GM18909 (cell line): ENCODE data around the gene ZNF19.

ENCODE experiments used
- ATAC-seq: cut with Tn5 transposase; IDR thresholded peaks from one replicate; pipeline ENCODE4 v1.9.1; 2021; ENCODE audit warnings: mild to moderate bottlenecking; ENCODE audit not compliant: unreplicated experiment, poor library complexity

ZNF19 gene

DNA sequence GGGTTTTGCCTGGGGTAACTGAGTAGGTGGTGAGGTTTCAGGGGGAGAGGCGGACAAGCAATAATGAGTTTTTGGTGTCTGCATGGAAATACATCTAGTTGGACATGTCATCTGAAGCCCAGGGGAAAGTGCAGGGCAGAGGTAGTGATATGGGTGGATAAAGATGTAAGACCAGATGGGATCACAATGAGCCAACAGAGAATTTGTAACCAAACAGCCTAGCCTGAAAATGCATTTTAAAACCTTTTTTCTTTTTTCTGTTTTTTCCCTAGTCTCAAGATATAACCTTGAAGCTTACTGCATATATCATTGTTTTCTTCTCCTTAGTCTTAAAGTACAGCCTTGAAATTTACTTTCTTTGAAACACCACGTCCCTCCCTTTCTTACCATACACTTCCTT, 3.7 kb upstream of the ZNF19 start:
- no peak for ATAC-seq

DNA sequence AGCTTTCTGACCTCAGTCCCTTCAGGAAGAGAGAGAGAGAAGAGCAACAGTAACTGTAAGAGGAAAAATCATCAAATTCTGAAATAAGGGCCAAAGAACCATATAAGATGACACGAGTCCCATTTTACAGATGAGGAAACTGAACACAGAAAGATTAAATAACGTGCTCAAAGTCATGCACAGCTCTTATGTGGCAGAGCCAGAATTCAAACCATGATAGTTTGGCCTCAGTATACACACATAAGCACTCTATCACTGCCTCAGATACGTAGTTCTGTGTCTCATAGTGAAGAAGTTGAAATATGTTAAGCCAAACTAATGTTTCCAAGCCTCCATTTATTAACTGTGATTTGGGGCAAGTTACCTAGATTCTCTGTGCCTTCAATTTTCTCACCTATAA, 1.9 kb upstream of the ZNF19 start:
- ATAC-seq: no peak

DNA sequence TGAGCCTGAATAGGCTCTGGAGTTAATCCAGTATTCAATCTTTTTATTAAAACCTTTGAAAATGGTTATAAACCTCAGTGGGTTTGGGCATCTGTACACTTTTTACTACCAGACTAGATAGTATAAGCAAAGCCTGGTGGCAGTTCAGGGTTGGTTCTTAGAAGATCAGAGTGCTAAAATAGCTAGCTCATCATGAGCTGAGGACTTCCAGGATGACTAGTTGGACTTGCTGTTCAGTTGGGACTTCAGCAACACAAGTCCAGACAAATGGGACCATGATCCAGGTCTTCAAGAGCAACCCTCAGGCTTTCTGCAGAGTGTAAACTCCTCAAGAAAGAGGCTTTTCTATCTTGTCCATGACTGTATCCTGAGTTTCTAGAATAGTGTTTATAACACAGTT, 1.2 kb upstream of the ZNF19 start:
- ATAC-seq: no peak

DNA sequence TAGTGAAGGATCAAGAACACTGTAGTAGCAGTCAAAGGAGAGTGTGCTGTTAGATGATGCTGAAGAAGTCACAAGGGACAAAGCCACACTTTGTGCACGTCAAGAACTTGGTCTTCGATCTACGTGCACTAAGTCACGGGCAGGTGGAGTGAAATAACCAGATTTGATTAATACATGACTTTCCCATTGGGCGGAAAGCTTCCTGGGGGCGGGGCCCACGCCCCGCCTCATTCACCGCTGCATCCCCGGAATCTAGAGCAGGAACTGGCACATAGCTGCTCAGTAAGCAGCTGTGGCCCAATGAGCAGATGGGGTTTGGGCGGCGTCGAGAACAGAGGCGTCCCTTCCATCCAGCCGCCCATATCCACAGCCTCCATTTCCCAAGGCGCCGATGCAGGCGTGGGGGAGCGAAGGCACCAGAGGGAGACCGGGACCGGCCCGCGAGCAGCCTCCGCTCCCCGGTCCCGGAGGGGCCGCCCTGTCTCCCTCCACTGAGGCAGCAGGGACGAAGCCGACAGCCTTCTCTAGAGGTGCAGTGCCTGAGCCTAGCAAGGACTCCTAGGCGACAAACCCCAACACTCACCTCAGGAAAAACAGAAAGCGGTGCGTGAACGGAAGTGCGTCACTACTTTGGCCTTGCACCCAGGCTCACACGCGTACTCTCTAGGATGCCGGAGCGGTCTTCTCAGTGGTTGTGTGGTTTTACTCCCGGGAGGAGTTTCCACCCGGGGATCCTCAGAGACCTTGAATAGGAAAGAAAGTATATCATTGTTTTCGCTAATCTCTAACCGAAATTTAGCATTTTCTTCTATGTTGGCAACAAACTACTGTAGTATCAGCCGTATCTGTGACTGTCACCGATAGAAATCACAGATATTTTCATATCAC, 4.9 kb downstream of the ZNF19 start:
- ATAC-seq: peak; percentile 91

DNA sequence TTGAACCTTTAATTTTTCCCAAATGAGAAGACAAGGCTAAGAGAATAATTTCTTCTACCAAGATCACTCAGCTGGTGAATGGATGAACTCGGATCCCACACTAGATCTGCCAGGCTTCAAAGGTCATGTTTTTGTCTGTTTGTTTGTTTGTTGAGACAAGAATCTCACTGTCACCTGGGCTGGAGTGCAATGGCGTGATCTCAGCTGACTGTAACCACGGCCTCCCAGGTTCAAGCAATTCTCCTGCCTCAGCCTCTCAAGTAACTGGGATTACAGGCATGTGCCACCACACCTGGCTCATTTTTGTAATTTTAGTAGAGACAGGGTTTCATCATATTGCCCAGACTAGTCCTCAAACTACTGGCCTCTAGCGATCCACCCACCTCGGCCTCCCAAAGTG, 6.6 kb downstream of the ZNF19 start:
- no peak for ATAC-seq

DNA sequence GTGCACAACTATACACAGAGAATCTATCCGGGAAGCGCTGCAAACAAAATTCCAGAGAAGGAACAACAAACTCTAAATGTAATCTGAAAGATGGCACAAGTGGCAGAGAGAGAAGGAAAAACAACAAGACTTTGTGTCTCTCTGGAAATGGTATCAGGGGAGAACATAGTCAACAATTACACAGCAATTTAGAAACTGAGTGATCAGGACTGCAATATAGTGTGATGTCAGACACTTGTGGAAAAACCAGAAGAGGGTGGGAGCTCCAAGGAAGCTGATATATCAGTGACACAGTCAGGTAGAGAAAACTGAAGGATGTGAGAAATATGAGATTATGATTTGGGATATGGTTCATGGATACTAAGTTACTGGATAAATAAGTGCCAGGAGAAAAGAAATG, 8.2 kb downstream of the ZNF19 start:
- ATAC-seq: no peak

DNA sequence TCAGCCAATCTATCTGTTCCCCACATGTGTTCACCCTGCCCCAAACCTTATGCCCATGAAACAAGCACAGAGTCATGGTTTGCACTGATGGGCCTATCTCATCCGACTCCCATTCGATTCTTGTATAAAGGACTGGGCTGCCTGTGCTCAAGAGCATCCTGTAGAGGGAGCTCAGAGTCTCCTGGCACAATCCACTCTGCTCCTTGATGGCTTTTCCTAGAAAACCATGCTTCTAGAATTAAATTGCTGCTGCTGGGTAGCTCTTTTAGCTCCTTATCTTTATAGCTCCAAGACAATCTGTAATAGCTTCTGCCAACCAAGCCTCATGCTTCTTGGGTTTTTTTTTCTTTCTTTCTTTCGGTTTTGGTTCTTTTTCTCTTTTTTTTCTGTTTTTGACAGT, 9.7 kb downstream of the ZNF19 start:
- no peak for ATAC-seq

DNA sequence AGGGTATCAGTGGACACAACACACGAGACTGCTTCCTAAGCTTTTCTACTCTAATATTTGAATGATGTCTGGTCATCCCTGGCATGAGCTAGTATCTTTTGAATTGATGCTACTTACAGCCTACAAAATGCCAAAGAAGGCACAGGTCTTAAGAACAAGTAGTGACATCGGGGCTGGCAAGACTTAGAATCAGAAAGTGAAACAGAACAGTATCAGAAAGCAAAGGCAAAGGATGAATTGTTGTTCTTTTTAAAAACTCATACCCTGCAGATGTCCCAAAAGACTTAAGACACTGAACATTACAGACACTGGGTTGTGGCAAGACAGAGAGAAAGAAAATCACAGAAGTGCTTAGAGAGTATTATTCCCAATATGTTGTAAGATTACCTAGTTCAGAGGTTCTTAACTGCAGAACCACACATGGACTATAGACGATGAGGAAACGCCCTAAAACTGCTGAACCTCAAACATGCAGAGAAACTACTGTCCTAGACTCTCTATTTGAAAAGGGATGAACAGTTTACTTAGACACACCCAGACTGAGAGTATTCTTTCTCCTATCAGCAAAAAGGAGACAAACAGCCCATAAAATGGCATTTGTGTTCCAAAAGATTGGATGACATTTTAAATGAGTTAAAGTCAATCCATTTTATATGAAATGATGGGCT, 12.5 kb downstream of the ZNF19 start:
- ATAC-seq: no peak

DNA sequence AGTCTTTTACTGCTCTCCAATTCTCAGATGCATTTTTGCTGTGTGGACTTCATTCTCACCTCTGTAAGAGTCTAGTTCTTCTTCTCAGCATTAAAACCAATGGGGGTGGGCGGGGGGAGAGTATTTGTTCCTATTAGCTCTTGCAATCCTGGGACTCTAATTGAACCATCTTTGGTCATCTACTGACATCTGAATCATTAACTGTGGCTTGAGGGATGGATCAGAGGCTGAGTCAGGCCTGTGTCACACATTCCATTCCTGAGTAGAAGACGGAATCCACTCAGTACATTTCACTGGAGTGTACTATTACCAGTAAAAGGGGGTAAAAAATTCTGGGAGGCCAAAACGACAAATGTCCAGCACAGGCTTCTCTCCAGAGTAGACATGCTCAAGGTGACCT, 14.3 kb downstream of the ZNF19 start:
- no peak for ATAC-seq

DNA sequence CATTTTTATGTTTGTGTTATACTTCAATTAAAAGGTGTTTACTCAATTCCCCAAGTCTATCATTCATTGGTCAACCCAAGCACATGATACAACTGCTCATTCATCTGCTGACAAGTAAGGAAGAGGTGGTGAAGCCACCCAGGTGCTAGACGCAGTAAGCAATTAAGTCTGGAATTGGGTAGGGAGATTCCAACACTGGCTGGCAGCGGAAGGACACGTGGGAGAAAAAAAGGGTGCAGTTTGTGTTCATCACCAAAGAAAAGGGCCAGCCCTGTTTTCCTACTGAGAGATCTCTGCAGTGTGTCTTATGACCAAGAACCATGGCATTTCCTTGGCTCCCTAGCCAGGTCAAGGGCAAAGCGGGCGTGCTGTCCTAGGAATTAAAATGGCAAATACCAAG, 15.2 kb downstream of the ZNF19 start:
- no peak for ATAC-seq

DNA sequence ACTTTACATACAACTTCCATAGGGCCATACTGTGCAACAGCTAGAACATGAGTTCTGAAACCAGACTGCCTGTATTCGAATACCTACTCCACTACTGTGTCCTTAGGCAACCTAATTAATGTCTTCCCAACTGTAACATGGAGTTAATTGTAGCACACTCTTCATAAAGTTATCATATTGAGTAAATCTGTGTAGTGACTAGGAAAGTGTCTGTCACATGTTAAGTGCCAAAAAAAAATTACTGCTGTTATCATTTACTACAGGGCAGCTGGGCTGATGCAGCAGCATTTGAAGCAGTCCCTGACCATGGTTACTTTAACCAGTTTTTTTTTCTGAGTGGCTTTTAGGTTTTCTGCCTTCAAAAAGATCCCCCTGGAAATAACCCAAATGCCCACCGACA, 16.2 kb downstream of the ZNF19 start:
- ATAC-seq: no peak

DNA sequence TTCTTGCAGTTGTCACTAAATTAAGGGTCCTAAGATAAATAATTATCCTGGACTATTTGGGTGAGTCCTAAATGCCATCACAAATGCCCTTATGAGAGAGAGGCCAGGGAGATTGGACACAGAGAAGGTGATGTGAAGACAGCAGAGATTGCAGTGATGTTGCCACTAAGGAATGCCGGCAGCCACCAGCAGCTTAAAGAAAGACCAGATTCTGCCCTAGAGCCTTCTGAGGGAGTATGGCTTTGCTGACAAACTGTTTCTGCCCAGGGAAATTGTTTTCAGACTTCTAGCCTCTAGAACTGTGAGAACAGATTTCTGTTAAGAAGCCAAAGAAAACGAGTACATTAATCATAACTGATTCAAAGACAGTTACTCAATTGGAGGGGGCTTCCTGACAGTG, 17.1 kb downstream of the ZNF19 start:
- no peak for ATAC-seq

DNA sequence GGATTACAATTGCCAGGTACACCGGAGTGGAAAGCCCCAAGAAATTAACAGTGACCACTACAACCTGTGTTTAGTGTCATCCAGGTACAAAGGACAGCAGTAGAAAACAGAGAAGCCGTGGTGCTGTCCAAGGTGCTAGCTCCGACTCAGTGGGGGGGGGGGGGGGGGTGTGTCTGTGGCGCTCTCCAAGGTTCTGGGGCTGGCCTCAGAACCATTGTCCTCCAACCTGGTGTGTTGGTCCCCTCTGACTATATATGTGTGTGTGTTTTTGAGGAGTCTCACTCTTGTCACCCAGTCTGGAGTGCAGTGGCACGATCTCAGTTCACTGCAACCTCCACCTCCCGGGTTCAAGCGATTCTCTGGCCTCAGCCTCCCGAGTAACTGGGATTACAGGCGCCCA, 21.3 kb downstream of the ZNF19 start:
- ATAC-seq: no peak

DNA sequence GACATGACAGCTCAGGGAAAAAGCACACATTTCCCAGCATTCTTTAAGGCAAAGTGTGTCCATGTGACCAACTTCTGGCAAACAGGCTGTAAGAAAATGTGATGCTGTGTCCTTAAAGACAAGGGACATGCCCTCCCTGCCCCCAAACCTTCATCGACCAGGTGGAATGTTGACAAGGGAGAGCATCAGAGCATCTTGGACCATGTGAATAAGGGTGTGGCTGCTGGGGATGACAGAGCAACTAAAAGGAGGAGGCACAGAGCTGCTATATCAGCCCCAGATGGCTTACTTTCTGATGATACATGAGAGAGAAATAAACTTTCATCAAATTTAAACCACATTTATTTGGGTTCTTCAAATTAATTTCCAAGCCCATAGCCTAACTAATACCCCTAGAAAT, 24.9 kb downstream of the ZNF19 start:
- ATAC-seq: no peak

DNA sequence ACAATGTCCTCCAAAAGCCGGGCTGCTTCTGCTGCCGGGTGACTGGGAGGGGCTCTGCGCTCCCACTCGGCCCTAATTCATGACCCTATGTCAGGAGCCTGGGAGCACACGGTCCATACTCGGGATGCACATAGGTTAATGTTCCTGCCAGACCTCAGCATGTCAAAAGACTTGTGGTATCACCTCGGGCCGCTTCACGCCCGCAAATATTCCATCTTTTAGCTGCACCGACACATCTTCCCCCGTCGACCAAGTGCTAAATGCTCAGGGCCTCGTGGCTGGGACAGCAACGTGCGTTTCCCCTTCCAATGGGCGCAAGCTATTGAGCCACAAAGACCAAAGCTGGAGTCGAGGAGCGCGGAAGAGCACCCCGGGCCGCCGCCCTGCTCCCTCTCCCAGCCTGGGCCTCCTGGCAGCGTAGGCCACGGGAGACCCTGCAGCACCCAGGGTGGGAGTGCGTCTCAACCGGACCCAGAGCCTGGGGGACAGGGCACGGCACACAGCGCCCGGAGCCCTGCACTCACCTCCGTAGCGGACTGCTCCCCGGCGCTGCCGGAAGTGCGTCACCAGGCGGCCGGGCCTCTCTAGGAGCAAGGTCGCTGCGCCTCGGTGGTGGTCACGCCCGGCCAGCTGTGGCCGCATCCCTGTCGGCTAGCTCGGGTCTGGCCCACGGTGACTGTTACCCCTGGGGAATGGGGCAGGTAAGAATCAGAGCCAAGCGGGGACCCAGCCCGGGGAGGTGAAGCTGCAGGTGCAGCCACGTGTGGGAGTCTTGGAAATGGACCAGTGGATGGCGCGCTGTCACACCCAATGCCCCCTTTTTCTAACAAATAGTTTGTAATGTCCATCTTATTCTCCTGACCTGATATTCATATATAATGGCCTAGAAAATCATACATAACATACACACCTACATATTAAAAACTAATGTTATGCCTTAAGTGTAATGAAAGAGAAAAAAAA, 27.2 kb downstream of the ZNF19 start, which contains the start of gene ZNF23:
TSS of gene ZNF23 (minus strand) at position 562 of the 963 bp plus-strand sequence. CDS start 5,451 bp downstream, outside the sequence.
- peak; percentile 98 for ATAC-seq

DNA sequence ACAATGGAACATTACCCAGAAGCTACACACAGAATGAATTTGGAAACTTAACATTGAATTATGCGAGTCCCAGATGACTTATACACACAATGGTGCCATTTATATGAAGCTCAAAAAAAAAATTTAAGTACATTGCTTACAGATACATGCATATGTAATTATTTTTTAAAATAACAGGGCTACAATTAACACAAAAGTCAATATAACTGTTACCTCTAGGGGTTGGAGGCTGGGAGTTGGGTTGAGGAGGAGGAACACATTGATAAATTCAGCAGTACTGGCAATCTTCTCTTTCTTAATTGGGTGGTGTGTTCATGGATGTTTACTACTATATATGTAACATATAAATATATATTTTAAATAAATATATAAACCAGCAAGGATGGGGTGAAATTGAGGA, 28.2 kb downstream of the ZNF19 start:
- no peak for ATAC-seq

DNA sequence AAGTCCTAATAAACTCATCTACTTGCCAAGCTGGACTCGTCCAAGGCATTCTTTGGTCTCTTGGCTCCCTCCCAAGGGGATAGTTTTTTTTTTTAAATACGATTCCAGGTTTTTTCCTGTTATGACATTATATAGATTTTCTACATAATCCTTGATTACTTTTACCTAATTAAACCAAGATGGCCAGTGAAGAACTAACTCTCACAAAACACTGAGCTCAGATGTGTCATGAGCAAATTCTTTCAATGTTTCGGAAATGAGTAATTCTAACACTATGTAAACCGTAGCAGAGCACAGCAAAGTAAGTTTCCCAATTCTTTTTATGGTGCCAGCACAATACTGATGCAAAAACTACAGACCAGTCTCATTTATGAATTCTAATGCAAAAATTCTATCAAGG, 28.9 kb downstream of the ZNF19 start:
- ATAC-seq: no peak

DNA sequence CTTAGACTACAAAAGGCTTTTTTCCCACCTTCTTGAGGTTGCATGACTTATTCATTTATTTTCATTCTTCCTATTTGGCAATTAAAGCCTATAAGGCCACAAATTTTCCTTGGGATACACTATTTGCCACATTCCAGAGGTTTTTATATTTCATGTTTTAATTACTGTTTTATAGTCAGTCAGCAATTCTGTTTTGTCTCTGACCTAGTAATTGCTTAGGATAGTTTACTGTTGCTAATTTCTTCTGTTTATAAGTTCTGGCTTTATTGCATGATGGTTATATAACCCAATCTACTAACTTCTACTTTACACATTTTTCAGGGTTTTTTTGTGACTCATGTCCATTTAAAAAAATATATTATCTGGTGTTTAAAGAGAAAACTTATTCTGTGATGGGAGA, 29.6 kb downstream of the ZNF19 start:
- no peak for ATAC-seq

DNA sequence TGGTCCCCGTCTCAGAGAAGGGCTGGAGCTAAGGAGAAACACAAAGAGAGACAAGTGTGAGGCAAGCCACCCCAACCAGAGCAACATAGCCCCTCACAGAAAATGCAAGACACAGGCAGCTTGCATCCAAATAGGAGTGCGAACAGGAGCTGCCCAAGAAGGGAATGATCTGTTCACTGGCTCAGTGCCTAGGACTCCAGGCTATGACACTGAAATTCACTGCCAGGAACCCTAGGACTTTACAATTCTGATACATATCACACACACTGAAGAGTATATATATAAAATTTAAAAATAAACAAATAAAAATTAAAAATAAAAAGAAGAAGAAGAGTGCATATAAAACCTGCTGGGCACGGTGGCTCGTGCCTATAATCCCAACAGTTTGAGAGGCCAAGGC, 32.3 kb downstream of the ZNF19 start:
- ATAC-seq: no peak

DNA sequence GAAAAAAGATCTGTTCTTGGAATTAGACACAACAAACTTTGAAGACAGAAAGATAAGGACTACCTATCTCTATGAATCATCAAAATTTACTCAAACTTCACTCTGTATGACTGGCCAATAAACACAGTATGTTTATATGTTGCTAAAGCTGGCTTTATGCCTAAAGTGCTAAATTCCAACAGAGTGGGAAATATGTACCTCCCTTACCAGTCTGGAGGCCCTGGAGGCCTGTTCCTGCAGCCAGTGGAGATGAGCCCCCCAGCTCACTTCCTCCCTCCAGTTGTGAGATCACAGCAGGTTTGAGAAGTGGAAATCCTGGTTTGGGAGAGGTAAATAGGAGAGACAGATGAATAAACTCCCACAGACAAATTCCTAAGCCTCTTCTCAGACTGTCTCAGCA, 36.1 kb downstream of the ZNF19 start:
- no peak for ATAC-seq

DNA sequence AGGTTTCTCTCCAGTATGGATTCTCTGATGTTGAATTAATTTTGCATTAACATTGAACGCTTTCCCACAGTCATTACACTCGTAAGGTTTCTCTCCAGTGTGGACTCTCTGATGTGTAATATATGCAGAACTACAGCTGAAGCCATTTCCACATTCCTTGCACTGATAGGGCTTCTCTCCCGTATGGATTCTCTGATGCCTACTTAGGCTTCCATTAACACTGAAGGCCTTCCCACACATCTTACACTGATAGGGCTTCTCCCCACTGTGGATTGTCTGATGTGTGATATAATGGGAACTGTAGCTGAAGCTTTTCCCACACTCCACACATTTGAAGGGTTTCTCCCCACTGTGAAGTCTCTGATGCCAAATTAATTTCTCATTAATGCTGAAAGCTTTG, 40.1 kb downstream of the ZNF19 start:
- no peak for ATAC-seq
